ENCODE results near the gene LUC7L.
"Not testable (repeated sequence)": the region's sequence is repeated elsewhere in the genome, so short reads cannot be mapped to it uniquely, and the experiment has no call there.

Gene LUC7L

GRCh38 chr16:179211-180092, 49.8 kb downstream of the LUC7L start:
- DNase-seq (ENCODE audit: low spot score), result peak; percentile 4

- DNase-seq (ENCODE audit: low spot score), result no peak
Measured at GRCh38 chr16:178668-179015, 50.6 kb downstream of the LUC7L start.

- no peak for DNase-seq (ENCODE audit: low spot score)
Measured at GRCh38 chr16:177981-178667, 51.1 kb downstream of the LUC7L start.

GRCh38 chr16:177394-177822, 51.8 kb downstream of the LUC7L start:
- DNase-seq (ENCODE audit: low spot score), result no peak

GRCh38 chr16:176477-177382, 52.5 kb downstream of the LUC7L start, which contains the start of gene HBA1:
Gene HBA1 (plus strand): TSS chr16:176680. CDS start chr16:176717, 37 bp downstream.
- not testable (repeated sequence) for DNase-seq (ENCODE audit: low spot score)

- not testable (repeated sequence) for DNase-seq (ENCODE audit: low spot score)
Measured at GRCh38 chr16:176006-176405, 53.2 kb downstream of the LUC7L start.

- DNase-seq (ENCODE audit: low spot score), result no peak
Measured at GRCh38 chr16:175011-175949, 54.0 kb downstream of the LUC7L start.

- not testable (repeated sequence) for DNase-seq (ENCODE audit: low spot score)
Measured at GRCh38 chr16:173928-174769, 55.1 kb downstream of the LUC7L start.

GRCh38 chr16:173211-173854, 55.9 kb downstream of the LUC7L start:
- DNase-seq (ENCODE audit: low spot score), result not testable (repeated sequence)

- not testable (repeated sequence) for DNase-seq (ENCODE audit: low spot score)
Measured at GRCh38 chr16:172374-172941, 56.8 kb downstream of the LUC7L start, which contains the start of gene HBA2. Gene HBA2 (plus strand): TSS chr16:172876. CDS start chr16:172913, 37 bp downstream.

- DNase-seq (ENCODE audit: low spot score), result no peak
Measured at GRCh38 chr16:170788-171187, 58.5 kb downstream of the LUC7L start.

- not testable (repeated sequence) for DNase-seq (ENCODE audit: low spot score)
Measured at GRCh38 chr16:170088-170507, 59.2 kb downstream of the LUC7L start.

- peak; percentile 6 for DNase-seq (ENCODE audit: low spot score)
Measured at GRCh38 chr16:169014-169413, 60.2 kb downstream of the LUC7L start.

- peak; percentile 10 for DNase-seq (ENCODE audit: low spot score)
Measured at GRCh38 chr16:168424-168823, 60.8 kb downstream of the LUC7L start.

GRCh38 chr16:167122-167690, 62.0 kb downstream of the LUC7L start:
- peak; percentile 17 for DNase-seq (ENCODE audit: low spot score)

GRCh38 chr16:166375-167121, 62.7 kb downstream of the LUC7L start:
- DNase-seq (ENCODE audit: low spot score), result peak; percentile 14

GRCh38 chr16:165539-166374, 63.5 kb downstream of the LUC7L start, which contains the start of gene HBM:
Gene HBM (plus strand): TSS chr16:165978. CDS start chr16:165998, 20 bp downstream.
- peak; percentile 27 for DNase-seq (ENCODE audit: low spot score)
